Amniotic epithelial cell (primary cell): ENCODE results near the gene PHLPP1.

Experiments
- DNase-seq: peaks from one replicate; pipeline ENCODE4 v3.0.0-alpha.2; 2010; ENCODE audit warnings: low read depth

PHLPP1 gene

DNA sequence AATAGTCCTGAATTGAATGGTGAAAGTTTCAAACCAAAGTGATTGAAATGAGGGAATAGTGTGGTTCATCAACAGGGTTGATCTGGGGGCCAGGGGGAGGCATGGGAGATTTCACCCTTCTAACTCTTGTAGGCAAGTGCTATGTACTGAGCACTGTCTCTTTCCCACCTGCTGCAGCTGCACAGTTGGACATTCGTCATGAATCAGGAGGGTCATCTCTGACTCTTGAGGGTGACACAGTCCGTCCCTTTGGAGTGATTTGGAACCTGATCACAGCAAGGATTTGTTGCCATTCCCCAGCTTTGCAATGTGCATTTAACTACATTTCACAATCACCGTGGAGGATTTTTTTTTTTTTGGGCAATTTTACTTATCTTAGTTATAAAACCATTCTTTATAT lies 224.6 kb downstream of the PHLPP1 start:
- DNase-seq = no peak

DNA sequence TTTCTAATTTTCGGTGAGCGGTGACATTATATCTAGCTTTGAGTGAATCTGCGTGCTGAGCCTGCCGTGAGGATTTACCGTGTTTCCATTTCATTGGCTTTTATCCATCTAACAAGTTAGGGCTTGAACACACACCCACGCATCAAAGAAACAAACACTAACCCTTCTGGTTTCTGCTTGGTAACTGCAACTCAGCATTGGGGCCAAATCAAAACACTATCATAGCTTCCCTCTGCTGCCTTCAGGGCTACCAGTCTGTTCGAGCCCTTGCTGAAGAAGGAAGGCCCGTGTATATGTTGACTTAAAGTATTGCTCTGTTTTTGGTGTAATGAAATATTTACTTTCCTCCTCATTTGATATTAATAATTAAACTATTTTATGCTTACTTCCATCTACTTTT lies 227.2 kb downstream of the PHLPP1 start:
- no peak for DNase-seq

DNA sequence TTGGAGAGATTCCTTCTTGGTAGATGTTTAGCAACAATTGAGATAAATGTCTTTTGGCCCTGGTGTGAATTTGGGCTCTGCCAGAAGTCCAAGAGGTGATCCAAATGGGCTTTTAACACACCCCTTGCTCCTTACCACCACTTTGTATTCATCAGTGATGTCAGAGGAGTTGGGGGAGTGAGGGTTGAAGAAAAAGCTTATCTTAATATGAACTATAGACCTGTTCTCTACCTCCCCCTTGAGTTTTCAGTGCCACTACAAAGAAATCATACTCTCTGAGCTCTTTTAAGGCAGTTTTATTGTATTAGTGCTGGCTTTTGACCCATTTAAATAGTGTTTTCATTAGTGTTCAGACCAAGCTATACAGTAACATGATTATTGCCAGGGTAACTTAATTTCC lies 229.1 kb downstream of the PHLPP1 start:
- DNase-seq = peak; percentile 76

DNA sequence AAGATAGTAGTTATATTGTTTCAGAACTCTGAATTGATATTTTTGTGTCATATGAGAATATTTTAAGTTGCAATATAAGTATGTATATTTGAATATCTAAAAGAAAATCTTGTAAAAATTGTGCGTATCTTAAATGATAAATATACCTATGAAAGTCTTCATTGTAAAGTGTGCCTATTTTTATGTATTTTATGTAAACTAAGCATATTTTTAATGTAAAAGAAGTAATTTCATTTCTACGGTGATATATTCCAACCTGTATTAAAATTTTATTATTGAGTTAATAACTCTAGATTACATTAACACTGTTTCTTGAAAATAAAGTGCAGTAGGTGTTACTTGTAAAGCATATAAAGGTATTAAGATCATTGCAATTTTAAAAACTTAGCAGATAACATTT lies 233.4 kb downstream of the PHLPP1 start:
- no peak for DNase-seq

DNA sequence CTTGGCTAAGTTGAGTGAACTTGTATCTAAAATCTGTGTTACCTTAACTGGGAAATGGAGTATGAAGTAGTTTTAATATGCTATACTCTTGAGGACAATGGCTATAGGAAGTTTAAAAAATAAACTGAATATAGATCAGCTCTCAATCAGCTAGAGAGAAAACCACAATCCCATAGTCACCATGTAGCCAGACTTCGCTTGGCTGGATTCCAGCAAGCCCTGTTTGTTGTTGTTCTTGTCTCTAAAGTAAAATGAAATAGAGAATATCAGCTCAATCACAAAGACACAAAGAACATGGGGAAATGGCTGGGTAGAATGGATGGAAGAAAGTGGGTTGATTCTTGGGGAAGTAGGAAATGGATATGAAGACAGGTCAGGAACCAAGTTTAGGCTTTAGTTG lies 234.9 kb downstream of the PHLPP1 start:
- DNase-seq = no peak

DNA sequence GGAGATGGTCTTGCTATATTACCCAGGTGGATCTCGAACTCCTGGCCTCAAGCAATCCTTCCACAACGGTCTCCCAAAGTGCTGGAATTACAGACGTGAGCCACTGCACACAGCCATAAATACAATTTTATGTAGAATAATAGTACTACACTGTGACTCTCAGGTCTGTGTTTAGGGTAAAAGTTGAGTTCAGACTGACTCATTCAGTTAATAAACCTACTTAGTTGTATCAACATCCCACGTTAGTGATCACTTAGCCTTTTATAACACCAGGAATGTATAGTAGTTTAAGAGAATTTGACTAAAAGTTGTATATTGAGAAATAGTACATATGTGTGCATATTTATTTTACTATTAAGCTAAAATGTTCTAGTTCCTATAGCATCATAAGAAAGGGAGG lies 237.5 kb downstream of the PHLPP1 start:
- no peak for DNase-seq

DNA sequence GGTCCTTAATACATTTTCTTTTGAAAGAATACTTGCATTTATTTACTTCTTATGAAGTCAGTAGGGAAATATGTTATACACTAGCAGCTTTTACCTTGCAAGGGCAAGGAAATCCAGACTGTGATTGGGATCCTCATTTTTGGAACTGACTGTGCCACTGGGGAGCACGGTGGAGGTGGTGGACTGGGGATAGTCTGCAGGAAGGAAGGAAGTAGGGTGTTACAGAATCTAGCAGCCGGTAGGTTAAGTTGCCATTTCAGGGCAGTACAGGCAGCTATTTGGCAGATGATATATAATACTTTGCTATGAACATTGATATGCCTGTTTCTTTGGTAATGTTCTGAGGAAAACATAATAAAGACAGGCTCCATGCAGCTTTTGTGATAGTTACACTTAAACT lies 238.3 kb downstream of the PHLPP1 start:
- DNase-seq = no peak

DNA sequence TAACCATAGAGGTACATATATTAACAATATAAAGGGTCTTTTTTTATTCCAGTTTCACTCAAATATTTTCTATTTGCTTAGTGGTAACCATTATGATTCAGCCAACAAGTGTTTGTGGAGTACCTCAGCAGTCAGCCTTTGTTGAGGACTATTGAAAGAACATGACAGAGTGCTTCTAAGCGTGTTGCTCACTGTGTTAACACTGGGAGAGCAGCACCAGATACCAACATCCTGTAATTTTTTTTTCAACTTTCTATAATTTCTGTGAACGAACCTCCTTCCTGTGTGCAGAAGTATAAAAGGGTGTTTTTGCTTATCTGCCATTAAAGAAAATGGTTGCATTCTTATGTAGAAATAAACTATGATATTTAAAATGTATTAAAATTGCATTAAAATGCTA lies 239.0 kb downstream of the PHLPP1 start:
- DNase-seq = peak; percentile 63

DNA sequence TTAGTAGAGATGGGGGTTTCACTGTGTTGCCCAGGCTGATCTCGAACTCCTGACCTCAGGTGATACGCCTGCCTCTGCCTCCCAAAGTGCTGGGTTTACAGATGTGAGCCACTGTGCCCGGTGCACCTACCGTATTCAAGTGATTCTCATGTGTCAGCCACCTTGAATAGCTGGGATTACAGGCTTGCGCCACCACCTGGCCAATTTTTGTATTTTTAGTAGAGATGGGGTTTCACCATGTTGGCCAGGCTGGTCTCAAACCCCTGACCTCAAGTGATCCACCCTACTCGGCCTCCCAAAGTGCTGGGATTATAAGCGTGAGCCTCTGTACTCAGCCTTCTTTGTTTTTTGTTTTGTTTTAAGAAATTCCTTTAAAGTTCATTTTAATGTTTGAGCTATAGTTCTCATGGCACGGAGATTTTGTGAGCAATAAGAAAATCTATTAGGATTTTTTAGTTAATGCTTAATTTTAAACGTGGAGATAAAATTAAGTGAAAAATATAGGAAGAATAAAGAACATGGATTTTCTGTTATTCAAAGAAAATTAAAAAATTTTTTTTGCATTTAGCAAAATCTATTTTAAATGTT lies 242.6 kb downstream of the PHLPP1 start:
- DNase-seq = peak; percentile 43

DNA sequence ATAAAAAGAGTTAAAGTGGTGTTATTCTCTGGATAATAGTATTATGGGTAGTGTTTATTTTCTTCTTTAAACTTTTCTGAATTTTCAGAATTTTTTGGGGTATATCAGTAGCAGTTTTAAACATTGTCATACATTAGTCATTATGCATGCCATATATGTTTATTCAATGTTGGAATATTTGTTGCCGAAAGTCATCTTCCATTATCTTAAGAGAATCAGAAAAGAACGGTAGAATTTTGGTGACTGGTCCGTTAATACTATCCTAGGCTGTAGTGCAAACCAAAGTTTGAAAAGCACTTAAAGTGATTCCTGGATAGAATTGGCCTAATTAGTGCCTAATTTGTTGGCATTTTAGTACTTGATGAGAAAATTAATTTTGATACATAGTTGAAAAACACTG lies 244.1 kb downstream of the PHLPP1 start:
- no peak for DNase-seq

DNA sequence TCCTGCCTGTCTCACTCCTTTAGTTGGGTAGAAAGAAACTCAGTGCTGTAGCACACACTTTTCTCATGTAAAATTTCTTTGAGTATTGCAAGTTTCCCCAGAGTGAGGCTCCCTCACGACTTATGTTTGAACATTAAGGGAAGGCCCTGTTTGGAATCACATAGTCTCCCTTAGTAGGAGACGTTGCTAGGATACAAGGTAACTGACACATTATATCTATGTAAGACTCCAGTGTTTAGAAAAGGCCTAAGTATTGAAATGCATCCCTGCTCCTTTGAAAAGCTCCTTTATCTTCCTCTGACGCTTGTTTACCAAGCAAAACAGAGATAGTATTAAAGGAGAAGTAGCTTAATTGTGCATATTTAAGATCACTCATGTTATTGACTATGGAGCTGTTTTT lies 248.2 kb downstream of the PHLPP1 start:
- peak; percentile 56 for DNase-seq

DNA sequence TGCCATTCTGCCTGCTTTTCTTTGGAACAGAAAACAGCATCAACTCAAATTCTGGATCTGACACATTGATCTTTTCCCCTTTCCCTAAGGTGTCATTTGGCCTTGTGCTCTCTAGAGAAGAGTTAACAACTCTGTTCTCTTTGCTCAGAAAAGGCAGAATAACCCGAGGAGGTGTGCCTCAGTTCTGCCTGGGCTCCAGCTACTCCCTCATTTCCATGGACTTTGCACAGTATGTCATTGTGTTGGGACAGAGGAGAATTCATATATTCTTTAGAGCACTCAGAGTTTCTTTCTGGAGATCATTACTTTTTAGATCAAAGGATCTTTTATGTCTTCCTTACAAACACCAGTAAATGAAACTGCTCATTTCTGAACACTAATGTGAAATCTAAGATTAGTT lies 249.1 kb downstream of the PHLPP1 start:
- DNase-seq = no peak

DNA sequence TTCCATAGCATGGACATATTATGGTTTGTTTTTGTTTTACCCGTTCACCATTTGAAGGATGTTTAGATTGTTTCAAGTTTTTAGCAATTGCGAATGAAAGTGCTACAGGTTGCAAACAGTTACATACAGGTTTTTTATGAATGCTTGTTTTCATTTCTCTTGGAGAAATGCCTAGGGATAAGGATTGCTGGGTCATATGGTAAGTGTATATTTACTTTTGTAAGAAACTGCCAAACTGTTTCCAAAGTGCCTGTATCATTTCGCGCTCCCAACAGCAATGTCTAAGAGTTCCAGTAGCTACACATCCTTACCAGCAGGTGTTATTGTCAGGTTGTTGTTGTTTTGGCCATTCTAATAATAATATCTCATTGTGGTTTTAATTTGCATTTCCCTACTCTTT lies 251.7 kb downstream of the PHLPP1 start:
- no peak for DNase-seq

DNA sequence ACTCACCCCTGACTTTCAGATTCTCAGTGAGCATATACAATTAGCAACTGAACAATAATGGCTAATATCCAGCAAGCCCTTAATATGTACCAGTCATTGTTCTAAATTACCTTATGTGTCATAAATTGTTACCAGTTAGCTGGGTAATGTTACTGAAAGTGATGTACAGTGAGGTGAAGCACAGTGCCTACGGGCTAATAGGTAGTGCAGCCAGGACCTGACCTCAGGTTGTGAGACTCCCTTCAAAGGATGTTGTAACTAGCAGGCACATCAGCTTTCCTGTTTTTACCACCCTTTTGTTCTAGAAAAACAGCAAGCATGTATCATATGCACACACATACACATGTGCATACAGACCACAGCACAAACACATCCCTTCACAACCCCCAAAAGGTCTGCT lies 258.3 kb downstream of the PHLPP1 start:
- DNase-seq = no peak

DNA sequence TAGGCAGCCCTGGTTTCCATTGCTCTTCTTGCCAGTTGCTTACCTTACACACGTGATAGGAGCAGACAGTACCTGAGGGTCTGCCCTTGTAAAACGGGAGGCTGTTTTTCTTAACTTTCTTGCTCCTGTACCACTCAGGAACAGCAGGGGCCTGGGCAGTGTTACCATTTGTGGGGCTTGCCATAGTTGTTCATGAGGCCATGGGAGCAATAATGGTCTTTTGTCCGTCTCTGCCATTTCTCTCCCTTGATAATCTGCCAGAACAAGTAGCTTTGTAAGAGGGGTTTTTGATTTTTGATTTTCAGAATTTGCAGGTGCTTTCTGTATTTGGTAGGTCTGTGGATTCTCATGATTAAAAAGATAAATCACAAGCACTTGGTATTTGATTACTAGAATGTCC lies 259.0 kb downstream of the PHLPP1 start:
- no peak for DNase-seq

DNA sequence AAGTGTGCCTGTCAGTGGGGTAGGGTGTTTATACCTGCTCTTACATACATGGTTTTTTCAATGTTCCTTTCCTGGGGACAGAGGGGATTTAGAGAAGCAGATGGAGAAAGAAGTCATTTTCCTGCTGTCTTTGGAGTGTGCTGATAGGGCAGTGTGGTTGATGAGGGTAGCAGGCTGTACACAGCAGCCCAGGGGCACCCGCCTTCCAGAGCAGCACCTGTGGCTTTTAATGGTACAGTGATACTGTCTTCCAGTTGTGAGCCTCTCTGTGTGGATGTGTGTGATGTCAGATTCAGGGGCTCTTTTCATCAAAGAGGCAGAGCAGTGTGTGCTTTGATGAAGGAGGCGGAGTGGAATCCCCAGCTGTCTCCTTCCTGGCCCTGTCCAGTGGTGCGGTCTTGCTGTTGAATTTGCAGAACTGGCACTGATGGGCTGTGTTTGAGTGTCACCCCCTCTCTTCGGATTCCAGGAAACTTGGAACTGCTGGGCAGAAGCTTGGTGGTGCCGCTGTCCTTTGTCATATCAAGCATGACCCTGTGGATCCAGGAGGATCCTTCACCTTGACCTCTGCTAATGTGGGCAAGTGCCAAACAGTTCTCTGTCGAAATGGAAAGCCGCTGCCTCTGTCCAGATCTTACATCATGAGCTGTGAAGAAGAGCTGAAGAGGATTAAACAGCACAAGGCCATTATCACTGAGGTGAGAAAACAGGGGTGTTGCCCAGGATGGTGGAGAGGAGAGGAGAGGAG lies 259.8 kb downstream of the PHLPP1 start:
- no peak for DNase-seq

DNA sequence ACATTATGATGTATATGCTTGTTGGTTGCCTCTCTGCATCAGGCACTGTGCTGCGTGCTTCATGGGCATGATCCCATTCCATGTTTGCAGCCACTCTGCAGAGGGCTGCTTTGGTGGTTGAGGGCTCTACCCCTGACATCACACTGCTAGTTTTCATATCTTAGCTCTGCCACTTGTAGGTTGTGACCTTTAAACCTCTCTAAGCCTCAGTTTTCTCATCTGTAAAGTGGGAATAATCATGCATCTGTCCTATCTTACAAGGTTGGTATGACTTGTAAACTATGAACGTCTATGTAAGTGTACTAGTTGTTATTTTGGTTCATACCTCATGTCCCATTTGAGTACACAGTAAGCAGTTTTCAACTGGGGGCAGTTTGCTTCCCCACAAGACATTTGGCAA lies 260.4 kb downstream of the PHLPP1 start:
- DNase-seq = no peak

DNA sequence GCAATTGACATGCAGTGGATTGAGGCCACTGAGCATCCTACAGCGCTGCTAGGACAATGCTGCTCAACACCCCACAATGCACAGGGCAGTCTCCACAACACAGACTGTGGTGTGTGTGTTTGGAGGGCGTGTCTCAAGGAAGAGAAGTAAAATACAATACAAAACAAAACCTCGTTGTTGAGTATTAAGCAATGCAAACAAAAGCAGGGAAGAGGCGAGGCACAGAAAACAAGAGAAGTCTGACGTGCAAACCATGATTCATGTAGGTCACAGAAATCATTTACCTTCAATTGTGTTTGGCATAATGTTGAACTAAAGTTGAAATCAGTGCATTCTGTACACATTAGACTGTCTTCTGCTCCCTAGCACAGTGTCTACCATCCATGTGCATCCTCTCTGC lies 260.9 kb downstream of the PHLPP1 start:
- no peak for DNase-seq

DNA sequence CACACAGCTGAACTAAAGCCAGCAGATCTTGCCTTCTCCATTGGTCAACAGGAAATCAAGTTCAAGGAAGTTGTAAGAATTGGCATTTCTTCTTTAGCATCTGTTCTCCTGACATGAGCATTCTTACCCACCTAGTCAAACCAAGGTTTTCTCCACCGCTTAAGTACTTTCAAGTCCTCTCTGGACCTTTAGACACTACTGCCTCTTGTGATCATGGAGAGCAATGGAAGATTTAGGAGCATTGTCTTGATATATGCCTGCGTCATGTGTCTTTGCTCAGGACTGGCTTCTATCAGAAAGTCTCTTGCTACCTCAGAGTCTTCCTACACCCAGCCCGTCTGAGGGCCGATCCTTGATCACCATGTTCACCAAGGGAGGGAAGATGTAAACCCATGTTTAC lies 262.2 kb downstream of the PHLPP1 start:
- no peak for DNase-seq

DNA sequence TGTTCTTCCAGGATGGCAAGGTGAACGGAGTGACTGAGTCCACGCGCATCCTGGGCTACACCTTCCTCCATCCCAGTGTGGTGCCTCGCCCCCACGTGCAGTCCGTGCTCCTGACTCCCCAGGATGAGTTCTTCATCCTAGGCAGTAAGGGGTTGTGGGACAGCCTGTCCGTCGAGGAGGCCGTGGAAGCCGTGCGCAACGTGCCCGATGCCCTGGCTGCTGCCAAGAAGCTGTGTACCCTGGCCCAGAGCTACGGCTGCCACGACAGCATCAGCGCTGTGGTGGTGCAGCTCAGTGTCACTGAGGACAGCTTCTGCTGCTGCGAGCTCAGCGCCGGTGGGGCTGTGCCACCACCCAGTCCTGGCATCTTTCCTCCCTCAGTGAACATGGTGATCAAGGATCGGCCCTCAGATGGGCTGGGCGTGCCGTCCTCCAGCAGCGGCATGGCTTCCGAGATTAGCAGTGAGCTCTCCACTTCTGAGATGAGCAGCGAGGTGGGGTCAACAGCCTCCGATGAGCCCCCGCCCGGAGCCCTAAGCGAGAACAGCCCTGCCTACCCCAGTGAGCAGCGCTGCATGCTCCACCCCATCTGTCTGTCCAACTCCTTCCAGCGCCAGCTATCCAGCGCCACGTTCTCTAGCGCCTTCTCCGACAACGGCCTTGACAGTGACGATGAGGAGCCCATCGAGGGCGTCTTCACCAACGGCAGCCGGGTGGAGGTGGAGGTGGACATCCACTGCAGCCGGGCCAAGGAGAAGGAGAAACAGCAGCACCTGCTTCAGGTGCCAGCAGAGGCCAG lies 263.1 kb downstream of the PHLPP1 start:
- no peak for DNase-seq

DNA sequence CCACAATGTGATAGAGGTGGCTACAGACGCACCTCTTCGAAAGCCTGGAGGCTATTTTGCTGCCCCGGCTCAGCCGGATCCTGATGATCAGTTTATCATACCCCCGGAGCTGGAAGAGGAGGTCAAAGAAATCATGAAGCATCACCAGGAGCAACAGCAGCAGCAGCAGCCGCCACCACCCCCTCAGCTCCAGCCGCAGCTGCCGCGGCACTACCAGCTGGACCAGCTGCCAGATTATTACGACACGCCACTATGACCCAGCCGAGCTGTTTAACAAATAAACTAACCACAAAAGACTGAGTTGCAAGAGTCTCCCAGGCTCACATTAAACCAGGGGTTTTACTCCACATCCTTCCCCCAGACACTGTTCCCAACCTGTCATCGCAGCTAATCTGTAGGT lies 263.8 kb downstream of the PHLPP1 start:
- DNase-seq = peak; percentile 93

DNA sequence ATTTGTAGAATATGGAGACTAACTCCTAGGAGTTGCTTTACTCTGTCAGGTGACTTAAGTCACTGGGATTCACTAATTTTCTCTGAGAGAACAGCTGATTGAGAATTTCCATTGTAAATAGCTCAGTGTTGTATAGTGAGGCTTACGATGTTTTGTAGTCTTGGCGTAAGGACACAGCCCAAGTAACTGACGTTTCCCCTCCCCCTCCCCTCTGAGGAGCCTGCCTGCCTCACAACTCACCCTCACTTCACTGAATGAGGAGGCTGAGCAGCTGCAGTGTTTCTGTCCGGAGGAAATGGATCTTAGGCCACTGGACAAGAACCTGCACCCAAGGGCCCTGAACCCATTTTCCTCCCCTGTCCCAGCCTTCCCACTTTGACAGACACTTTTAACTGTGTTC lies 264.6 kb downstream of the PHLPP1 start:
- DNase-seq = no peak

DNA sequence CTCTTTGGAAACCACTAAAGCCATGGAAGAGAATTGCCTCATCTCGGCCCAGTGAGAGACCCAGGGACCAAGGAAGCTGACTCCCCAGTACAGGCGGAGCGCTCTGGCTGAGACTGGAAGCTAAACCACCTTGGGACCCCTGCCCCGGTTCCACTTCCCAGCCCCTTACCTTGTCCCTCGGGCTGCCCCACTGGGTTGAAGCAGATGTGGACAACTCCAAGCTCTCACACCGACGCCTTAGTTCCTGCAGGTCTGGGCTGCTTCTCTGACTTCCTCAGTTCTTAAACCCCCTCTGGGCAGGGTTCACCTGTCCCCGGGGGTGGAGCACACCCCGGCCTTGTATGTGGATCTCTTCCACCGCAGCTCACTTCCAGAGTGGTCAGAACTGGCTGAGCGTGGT lies 266.2 kb downstream of the PHLPP1 start:
- DNase-seq = no peak
